KBM-7 (cell line): ENCODE data around the gene NEDD1.

Source experiments
- DNase-seq: peaks from one replicate; pipeline ENCODE4 v3.0.0-alpha.2; 2015
- in situ Hi-C: fragments of 300-500 bp; cut with MboI; formaldehyde crosslinking; loops from 2 replicates; pipeline ENCODE4 v1.14.3; 2020; ENCODE audit warnings: low sequenced_read_pairs, low pct_unique_long_range_greater_than_20kb, mixed read lengths

NEDD1 gene

DNA sequence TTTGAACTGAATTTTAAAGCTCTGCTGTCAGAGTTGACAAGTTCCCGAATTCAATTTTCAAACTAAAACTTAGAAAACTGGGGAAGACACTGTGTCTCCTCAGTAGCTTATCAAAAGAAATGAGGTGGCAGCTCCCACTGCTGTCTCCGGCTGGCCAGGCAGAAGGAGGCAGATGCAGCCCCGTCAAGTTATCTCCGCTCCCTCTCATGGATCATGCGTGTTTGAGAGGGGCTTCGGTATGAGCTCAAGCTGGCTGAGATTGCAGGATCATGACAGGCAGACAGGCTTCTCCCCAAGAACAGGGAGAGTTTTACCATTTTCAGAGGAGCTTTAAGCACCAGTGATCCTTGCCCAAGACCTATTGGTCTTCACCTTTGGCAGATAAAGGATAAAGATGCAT, 88.8 kb downstream of the NEDD1 start:
- in situ Hi-C loops, result no loop called here
- no peak for DNase-seq

DNA sequence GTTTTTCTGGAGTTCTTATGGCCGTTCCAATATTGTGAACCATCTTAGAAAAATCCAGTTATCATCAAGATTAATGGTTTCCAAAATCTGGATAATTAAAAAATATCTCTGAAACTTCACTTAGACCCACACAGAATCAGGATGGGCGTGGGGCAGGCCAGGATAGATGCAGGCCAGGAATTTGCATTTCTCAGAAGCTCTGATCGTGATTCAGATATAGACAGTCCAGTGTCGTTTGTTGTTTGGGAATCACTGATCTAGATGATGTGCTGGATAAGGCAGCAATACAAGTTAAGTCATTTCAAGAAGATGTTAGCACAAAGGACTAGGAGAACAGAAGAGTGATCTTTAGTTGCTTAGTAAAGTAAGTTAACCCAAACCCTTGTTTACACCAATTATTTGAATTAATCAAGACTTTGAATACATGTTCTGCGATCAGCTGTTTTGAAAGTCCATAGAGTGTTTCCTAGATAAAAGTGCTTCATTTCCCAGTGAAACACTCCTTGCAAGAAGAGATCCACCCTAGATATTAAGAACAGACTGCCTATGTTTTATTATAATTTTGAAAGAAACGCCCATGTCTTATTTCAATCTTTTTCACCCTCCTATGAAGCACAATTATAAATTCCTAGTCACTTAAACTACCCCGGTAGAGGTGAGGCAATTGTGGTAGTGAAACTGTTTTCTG, 90.9 kb downstream of the NEDD1 start:
- in situ Hi-C loops, result no loop called here
- no peak for DNase-seq

DNA sequence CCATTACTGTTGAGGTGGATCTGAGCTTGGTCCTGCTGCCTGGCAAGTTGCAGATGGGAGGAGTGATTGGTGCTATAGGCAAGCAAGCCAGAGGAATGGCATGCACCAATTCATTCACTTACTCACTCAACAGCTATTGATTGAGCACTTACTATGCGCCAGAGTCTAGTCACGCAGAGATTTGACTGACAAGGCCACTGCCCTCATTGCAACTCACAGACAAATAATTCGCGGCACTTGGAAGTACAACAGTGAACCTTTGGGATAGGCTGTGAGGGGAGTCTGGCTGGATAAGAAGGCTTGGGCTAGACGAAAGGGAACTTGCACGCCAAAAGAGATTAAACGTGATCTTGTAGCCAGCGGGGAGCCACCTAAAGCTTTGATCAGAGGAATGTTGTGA, 96.2 kb downstream of the NEDD1 start:
- DNase-seq, result no peak
- in situ Hi-C loops, result loop anchor here (25.0 kb wide), 1 partner anchor 1384 kb away; no protein-coding TSS in a partner anchor
